ENCODE measurements around the gene RAB3GAP1.

The RAB3GAP1 gene

GRCh38 chr2:135132314-135132713 lies 80.2 kb downstream of the RAB3GAP1 start:
- no peak for TF ChIP-seq CTCF (IDR thresholded peaks at IDR 0.05; ENCODE audit: low read depth, low read length)

GRCh38 chr2:135140606-135141005 lies 88.5 kb downstream of the RAB3GAP1 start:
- TF ChIP-seq CTCF (IDR thresholded peaks at IDR 0.05; ENCODE audit: low read depth, low read length): no peak
- H3K4me3 ChIP-seq (ENCODE audit: low read depth, low read length): no peak overlapping the region

More at GRCh38 chr2:135132314-135132713, 80.2 kb downstream of the RAB3GAP1 start:
- H3K4me3 ChIP-seq (ENCODE audit: low read depth, low read length): no peak overlapping the region

- no peak for TF ChIP-seq CTCF (IDR thresholded peaks at IDR 0.05; ENCODE audit: low read depth, low read length)
- no peak overlapping the region for H3K4me3 ChIP-seq (ENCODE audit: low read depth, low read length)
These were observed 90.2 kb downstream of the RAB3GAP1 start for GRCh38 chr2:135142323-135142722.

GRCh38 chr2:135144343-135144742 lies 92.3 kb downstream of the RAB3GAP1 start:
- H3K4me3 ChIP-seq (ENCODE audit: low read depth, low read length): no peak overlapping the region
- no peak for TF ChIP-seq CTCF (IDR thresholded peaks at IDR 0.05; ENCODE audit: low read depth, low read length)

- TF ChIP-seq CTCF (IDR thresholded peaks at IDR 0.05; ENCODE audit: low read depth, low read length): no peak
- H3K4me3 ChIP-seq (ENCODE audit: low read depth, low read length): no peak overlapping the region
These were observed 97.2 kb downstream of the RAB3GAP1 start for GRCh38 chr2:135149251-135149650.

- no peak for TF ChIP-seq CTCF (IDR thresholded peaks at IDR 0.05; ENCODE audit: low read depth, low read length)
- no peak overlapping the region for H3K4me3 ChIP-seq (ENCODE audit: low read depth, low read length)
These were observed 98.6 kb downstream of the RAB3GAP1 start for GRCh38 chr2:135150725-135151124.

GRCh38 chr2:135151615-135152014 lies 99.5 kb downstream of the RAB3GAP1 start:
- H3K4me3 ChIP-seq (ENCODE audit: low read depth, low read length): no peak overlapping the region
- TF ChIP-seq CTCF (IDR thresholded peaks at IDR 0.05; ENCODE audit: low read depth, low read length): no peak
